GM18867 (cell line): Measurements from ENCODE around the gene SPC25.
"Not testable (repeated sequence)": the region's sequence is repeated elsewhere in the genome, so short reads cannot be mapped to it uniquely, and the experiment has no call there.

Experiments used
- ATAC-seq: cut with Tn5 transposase; IDR thresholded peaks from one replicate; pipeline ENCODE4 v1.9.1; 2021; ENCODE audit warnings: mild to moderate bottlenecking, moderate library complexity; ENCODE audit not compliant: unreplicated experiment

SPC25 gene

GRCh38 chr2:168890006-168890782 lies at the start of gene SPC25:
SPC25 (minus strand) TSS chr2:168890430; CDS start chr2:168889519, 911 bp downstream.
- ATAC-seq = peak; percentile 100

GRCh38 chr2:168939918-168940317 lies 49.7 kb upstream of the SPC25 start:
- ATAC-seq = peak; percentile 85

GRCh38 chr2:168939061-168939460 lies 48.8 kb upstream of the SPC25 start:
- ATAC-seq = no peak

GRCh38 chr2:168935810-168936581 lies 45.8 kb upstream of the SPC25 start:
- no peak for ATAC-seq

DNA sequence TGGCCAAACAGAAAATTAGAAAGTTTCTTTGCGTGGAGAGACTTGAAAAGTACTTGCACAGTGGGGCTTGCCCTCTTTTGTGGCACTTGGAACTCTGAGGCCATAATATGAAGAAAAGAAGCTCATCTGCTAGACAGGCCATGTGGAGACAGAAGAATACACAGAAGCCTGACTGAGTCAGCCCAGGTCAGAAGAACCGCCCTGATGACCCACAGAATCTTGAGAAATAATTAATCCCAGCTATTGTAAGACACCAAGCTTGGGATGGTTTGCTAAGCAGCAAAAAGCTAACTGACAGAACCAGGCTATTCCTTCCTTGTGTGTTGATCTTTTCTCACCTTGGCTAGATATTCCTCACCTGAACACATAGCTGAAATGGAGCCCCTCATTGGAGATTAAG lies 44.6 kb upstream of the SPC25 start:
- ATAC-seq = no peak

- ATAC-seq = not testable (repeated sequence)
These were observed 41.9 kb upstream of the SPC25 start for GRCh38 chr2:168932174-168932573.

GRCh38 chr2:168930242-168930641 lies 40.0 kb upstream of the SPC25 start:
- ATAC-seq = no peak

- ATAC-seq = no peak
These were observed 38.8 kb upstream of the SPC25 start for GRCh38 chr2:168929031-168929430.

DNA sequence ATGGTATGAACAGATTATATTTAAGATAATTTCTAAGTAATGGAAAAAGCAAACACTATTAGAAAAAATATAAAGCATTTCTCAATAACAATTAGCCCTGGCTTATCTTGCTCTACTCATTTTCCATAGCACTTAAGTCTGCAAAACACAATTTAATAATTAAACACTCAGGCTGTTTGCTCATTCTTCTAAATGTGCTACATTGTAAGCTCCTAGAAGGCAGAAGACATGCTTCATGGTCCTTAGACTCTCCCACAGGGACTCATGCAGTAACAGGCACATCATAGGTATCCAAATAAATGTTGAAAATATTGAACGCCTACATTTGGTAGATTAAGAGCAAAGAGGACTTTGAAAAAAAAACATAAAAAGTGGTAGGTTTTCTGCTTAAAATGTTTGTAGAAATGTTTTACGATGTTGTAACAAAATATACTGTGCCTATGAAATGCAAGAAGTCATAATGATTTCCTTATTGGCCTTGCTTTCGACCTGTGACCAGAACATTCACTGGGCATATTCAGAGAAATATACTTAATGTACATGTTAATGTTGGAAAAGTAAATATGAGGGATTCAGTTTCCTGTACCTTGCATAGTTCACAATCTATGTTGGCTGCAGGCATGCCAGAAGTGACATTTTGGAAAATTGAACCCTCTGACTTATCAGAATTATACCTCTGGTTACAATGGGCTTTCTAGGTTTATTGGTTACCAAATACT lies 38.0 kb upstream of the SPC25 start:
- no peak for ATAC-seq

GRCh38 chr2:168926621-168927386 lies 36.6 kb upstream of the SPC25 start:
- ATAC-seq = no peak

DNA sequence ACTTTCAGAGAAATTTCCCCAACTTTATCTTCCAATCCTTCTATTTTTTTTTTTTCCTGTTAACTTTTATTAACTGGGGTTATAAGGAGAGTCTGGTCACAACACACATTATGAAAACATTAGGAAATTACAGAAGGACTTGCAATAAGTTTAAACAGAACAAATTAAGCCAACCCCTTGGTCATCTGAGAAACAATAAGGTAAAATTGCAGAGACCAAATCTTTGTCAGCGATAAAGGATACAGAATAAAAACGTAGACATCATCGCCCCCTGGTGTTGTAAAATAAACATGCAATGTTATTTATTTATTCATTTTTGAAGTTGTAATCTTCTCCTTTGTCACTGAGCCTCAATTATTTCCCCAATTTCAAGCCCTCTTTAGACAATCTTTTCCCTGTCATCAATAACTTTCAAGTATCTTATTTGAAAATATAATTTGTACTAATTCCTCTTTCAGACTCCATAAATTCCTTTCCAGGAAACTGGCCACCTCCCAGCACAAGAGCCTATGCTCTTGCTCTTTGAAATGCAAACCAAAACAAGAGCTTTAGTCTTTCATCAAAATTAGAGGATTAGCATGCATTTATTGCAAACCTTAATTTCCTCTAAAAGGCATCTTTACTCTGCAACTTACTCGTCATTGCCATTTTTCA lies 30.4 kb upstream of the SPC25 start:
- no peak for ATAC-seq

DNA sequence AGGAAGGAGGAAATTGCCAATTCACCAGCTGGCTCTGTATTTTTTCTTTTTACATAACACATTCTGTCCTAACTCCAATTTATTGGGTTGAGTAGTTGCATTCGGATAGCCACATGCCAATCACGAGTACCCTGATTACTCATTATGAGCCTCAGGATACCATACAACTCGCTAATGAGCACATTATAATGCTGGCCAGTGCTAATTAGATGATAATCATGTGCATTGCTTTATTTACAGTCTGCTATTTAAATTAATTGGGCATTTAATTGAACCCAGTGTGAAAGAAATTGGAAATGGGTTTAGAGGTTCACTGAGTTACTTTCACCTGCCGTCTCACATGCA lies 26.1 kb upstream of the SPC25 start:
- ATAC-seq = peak; percentile 18

DNA sequence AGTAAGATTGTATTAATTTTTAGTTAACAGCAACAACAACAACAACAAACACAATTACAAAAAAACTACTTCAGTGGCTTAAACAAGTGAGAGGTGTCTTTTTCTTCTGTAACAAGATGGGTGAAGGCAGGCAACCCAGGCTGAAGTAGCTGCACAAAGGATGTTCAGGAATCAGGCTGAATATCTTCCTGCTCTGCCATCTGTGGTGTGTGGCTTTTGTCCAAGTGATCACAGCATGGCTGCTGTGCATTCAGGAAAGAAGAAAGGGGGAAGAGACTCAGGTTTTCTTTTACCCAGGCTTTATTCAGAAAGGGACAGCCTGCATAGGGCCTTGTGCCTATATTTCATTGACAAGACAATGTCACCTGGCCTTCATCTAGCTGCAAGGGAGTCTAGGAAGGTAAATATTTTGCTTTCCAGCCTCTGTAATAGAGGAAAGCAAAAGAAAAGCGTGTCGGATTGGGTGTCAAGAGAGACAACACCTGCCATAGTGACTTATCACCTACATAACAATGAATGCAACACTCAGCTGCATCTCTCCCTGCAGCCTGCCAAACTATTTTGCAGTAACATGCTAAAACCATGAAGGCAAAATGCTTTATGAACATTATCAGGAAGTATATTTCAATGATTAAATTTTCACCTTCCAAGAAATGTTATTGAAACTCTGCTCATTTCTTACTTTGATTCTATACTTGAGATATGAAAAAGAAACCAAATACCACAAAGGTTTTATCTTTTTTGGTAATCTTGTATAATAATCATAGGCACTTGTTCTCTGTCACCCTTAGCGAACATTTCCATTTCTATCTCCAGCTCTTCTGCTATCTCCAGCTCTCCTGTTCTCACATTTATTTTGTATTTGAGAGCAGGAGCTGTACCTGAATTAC lies 25.5 kb upstream of the SPC25 start:
- ATAC-seq = peak; percentile 63

DNA sequence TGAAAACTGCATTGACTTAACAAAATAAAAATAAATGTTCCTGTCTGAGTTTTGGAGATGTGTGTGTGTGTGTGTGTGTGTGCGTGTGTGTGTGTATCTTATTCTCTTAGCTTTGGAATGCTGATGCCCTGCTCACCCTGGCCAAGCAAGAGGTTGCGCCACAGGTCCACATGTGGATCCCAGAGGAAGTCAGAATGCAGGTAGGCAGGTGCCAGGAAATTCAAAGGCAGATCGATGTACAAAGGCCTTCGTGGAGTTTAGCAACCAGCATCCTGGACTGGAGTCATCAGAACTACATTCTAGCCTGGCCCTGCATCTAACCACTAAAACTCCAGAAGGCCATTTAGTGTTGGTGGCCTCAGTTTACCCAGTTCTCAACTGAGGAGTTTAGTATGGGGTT lies 23.3 kb upstream of the SPC25 start:
- ATAC-seq = no peak

DNA sequence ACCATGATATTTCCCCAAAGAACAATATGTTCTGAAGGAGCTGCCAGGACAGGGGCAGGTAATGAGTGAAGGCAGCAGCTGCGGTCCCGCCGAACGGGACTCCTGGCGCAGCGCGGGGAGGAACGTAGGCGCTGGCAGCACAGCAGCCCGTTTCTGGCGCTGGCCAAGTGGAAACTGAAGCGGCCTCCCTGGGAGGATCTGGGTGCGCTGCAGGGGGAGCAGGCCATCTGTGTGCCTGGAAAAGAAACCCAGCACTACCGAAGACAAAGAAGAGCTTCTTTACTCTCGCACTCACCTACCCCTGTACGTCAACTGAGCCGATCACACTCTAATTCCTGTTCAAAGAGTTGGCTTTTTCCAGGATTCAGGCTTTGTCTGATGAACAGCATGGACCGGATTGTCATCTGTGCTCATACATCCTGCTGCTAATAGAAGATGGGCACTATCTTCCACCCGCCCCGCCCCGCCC lies 22.7 kb upstream of the SPC25 start:
- ATAC-seq = no peak

GRCh38 chr2:168912466-168912865 lies 22.2 kb upstream of the SPC25 start:
- no peak for ATAC-seq

DNA sequence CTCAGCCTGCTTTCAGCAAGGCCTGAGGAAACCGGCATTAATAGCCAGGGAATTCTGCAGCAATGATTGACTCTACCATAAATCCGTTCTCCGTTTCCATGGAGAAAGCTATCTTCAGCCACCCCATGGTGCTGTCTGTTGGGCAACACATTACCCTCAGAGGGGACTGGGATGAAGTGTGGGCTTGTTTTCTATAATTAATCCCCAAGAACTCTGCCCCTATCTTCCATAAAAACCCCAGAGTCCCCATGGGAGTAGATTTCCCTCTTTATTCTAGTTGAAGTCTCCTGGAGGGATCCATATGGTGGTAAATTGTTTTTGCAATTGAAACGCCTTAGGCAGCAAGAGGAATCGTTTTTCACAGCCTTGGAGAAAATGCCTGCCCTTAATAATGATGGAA lies 20.1 kb upstream of the SPC25 start:
- ATAC-seq = no peak

GRCh38 chr2:168907940-168908662 lies 17.9 kb upstream of the SPC25 start:
- no peak for ATAC-seq

GRCh38 chr2:168904358-168904757 lies 14.1 kb upstream of the SPC25 start:
- no peak for ATAC-seq
